Measurements from ENCODE around the gene SP140L. TPM values are rescaled to one million over a fixed set of nuclear protein-coding genes. Genes with fewer than 3 reads are reported as not detected.

The SP140L gene
- total RNA-seq, 2 donors from 2014 or later = 13.2 to 14.4 TPM

DNA sequence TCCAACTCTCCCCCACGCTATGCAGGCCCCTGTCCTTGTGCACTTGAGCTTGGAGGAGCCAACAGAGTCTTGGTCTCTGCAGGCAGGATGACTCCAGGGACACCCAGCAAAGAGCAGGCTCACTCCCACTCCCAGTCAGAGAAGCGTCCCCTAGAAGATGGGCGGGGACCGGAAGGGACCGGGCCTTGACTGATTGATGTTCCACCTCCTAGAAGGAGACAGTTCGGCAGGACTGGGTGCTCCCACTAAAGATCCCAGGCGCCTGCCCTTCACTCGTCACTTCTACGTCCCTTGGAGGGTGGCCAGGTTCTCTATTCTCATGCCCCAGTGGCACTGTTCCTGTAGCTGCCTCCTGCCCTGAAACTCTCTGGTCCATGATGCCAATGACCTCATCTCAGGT, 85.9 kb downstream of the SP140L start:
- intact Hi-C loops (cut with DNase I) = loop anchor here (10.0 kb wide), 1 partner anchor 88 kb away; the partner anchor contains the start of gene SP140L

DNA sequence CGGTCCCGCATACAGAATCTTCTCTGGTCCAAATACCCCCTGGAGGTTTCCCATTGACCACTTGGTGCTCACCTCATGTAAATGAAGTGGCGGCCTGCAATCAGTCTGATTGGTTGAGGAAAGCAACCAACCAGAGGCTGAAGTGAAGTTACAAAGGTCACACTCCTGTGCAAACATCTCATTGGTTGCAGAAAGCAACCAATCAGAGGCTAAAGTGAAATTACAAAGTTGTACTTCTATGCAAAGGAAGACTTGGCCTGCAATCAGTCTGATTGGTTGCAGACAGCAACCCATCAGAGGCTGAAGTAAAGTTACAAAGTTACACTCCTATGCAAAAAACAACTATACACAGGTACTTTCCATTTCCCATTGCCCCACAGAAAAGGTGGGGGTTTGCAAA, 86.5 kb downstream of the SP140L start:
- intact Hi-C loops (cut with DNase I) = loop anchor here (10.0 kb wide), 1 partner anchor 89 kb away; the partner anchor contains the start of gene SP140L
- DNase-seq = no peak
- H3K4me3 ChIP-seq = no peak overlapping the region
- no peaks in the 10 kb centered on the region for H3K27me3 ChIP-seq
- no peak overlapping the region for H3K9ac ChIP-seq (ENCODE audit: low read depth in 2 of 2, low read length in 2 of 2)
- H3K4me1 ChIP-seq = peaks cover 4% of the 10 kb centered on the region
- H3K9me3 ChIP-seq = no peaks in the 10 kb centered on the region
- H3K36me3 ChIP-seq = no peaks in the 10 kb centered on the region
- no peak overlapping the region for H3K27ac ChIP-seq
- TF ChIP-seq, protein P1, sequence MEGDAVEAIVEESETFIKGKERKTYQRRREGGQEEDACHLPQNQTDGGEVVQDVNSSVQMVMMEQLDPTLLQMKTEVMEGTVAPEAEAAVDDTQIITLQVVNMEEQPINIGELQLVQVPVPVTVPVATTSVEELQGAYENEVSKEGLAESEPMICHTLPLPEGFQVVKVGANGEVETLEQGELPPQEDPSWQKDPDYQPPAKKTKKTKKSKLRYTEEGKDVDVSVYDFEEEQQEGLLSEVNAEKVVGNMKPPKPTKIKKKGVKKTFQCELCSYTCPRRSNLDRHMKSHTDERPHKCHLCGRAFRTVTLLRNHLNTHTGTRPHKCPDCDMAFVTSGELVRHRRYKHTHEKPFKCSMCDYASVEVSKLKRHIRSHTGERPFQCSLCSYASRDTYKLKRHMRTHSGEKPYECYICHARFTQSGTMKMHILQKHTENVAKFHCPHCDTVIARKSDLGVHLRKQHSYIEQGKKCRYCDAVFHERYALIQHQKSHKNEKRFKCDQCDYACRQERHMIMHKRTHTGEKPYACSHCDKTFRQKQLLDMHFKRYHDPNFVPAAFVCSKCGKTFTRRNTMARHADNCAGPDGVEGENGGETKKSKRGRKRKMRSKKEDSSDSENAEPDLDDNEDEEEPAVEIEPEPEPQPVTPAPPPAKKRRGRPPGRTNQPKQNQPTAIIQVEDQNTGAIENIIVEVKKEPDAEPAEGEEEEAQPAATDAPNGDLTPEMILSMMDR (IDR thresholded peaks at IDR 0.05) = no peak

More for the DNA sequence above, 85.9 kb downstream of the SP140L start:
- Histone ChIP-seq H3K4me1 (peaks cover 4% of the 10 kb centered on the region), H3K4me3 (no peak overlapping the region), H3K27ac (no peak overlapping the region), H3K36me3 (no peaks in the 10 kb centered on the region), H3K9me3 (no peaks in the 10 kb centered on the region), H3K27me3 (no peaks in the 10 kb centered on the region), H3K9ac (ENCODE audit: low read depth in 2 of 2, low read length in 2 of 2) (no peak overlapping the region)
- peak; percentile 22 for DNase-seq
- TF ChIP-seq, protein P1 (IDR thresholded peaks at IDR 0.05) = no peak

DNA sequence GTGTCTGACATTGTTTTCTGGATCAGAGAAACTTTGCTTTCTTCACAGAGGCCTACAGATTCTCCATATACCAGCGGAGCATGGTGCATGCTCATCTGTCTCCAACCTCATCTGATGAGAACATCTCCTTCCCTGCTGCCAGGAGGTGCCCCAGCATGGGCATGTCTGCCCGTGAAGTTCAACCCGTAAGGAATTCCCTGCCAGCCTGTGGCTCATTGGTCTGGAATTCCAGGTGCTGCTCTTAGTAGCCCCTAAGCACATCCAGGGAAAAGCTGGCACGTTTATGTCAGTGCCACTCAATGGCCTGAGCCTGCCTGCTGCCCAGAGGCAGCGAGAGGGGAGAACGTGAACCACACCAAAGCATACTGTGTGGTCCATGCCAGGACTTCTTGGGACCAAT, 87.3 kb downstream of the SP140L start:
- no peak overlapping the region for H3K9ac ChIP-seq (ENCODE audit: low read depth in 2 of 2, low read length in 2 of 2)
- no peaks in the 10 kb centered on the region for H3K36me3 ChIP-seq
- H3K9me3 ChIP-seq = no peaks in the 10 kb centered on the region
- no peak overlapping the region for H3K27ac ChIP-seq
- peaks cover 4% of the 10 kb centered on the region for H3K4me1 ChIP-seq
- no peak for DNase-seq
- H3K4me3 ChIP-seq = no peak overlapping the region
- intact Hi-C loops (cut with DNase I) = loop anchor here (10.0 kb wide), 1 partner anchor 90 kb away; the partner anchor contains the start of gene SP140L
- TF ChIP-seq, protein P1 (IDR thresholded peaks at IDR 0.05) = no peak
- no peaks in the 10 kb centered on the region for H3K27me3 ChIP-seq

DNA sequence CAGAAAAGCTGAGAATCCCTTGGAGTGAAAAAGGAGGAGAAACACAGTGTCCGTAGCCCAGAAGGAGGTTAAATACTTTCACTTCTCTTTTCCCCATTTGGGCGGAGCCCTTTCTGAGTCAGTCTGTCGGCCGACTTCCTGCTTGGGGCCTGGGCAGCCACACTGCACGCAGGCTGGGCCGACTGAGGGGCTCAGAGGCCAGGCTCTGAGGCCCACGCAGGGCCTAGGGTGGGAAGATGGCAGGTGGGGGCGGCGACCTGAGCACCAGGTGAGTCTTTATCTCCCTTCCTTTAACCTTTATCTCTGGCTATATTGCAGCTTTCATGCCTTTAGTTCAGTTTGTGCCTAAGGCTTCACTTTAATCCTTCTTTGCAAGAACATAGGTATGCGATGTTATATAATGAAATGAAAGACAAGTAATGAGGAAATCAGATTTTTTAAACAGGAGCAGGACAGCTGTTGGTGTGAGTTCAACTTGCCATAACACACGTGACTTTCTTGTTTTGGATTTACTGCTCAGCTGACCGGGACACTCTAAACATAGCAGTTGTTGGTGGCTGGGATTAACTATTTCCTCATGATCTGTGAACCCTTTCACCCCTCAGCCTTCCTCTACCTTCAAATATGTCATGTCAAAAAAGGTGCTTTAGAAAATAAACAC, 89.2 kb downstream of the SP140L start, which contains the start of gene SP100:
Gene SP100, plus strand, starts transcription at position 141 of the 661 bp plus-strand sequence. Its CDS starts 96 bp downstream, at position 237.
- DNase-seq = peak; percentile 85
- peak within 1 kb of the TSS; percentile 98 for H3K27ac ChIP-seq
- H3K36me3 ChIP-seq = no peaks in the 10 kb centered on the region
- TF ChIP-seq, protein P1 (IDR thresholded peaks at IDR 0.05) = no peak
- H3K9ac ChIP-seq (ENCODE audit: low read depth in 2 of 2, low read length in 2 of 2) = peak within 1 kb of the TSS; percentile 77 to 95
- H3K27me3 ChIP-seq = no peaks in the 10 kb centered on the region
- H3K9me3 ChIP-seq = no peaks in the 10 kb centered on the region
- intact Hi-C loops (cut with DNase I) = loop anchor here (10.0 kb wide), 1 partner anchor 91 kb away; the partner anchor contains the start of gene SP140L
- H3K4me3 ChIP-seq = peak within 1 kb of the TSS; percentile 38
- H3K4me1 ChIP-seq = peaks cover 4% of the 10 kb centered on the region

DNA sequence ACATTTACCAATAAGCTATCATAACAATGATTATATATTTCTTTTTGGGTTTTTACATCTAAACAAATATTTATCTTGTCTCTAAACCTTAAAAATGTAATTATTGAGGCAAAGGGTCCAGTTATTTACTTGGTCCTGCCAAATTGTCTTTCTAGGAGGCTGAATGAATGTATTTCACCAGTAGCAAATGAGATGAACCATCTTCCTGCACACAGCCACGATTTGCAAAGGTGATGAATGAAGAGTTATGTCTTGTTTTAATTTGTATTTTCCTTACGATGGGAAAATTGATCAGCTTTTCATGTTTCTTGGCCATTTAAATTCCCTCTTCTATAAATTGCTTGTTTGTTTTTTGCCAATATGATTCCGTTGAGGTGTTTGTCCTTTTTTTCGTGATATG, 90.4 kb downstream of the SP140L start:
- DNase-seq = no peak
- Histone ChIP-seq H3K9me3 (no peaks in the 10 kb centered on the region), H3K4me3 (peak overlapping the region; percentile 38), H3K4me1 (no peaks in the 10 kb centered on the region), H3K36me3 (no peaks in the 10 kb centered on the region), H3K9ac (ENCODE audit: low read depth in 2 of 2, low read length in 2 of 2) (no peak overlapping the region), H3K27me3 (no peaks in the 10 kb centered on the region), H3K27ac (peak overlapping the region; percentile 98)
- TF ChIP-seq, protein P1 (IDR thresholded peaks at IDR 0.05) = no peak
- intact Hi-C loops (cut with DNase I) = loop anchor here (10.0 kb wide), 1 partner anchor 93 kb away; the partner anchor contains the start of gene SP140L
